ENCODE data around the gene SIPA1L3. TPM values are rescaled to one million over a fixed set of nuclear protein-coding genes. Genes with fewer than 3 reads are reported as not detected.

SIPA1L3 gene
- total RNA-seq, 1 experiment from 2014 or later = 66.3 TPM

- CTCF ChIA-PET = interaction anchor here (0.5 kb wide), 1 partner anchor 302 kb away, joined by 3 read pairs; no protein-coding TSS in a partner anchor
These were observed 300.5 kb downstream of the SIPA1L3 start for GRCh38 chr19:38207543-38207942.

GRCh38 chr19:38208571-38208970 is 301.6 kb downstream of the SIPA1L3 start:
- in situ Hi-C loops (cut with HindIII; ENCODE audit: low pct_unique_long_range_greater_than_20kb, low sequenced_read_pairs) (no loop called here), intact Hi-C loops (cut with micrococcal nuclease; ENCODE audit: unreplicated experiment) (no loop called here)
- no peak overlapping the region for H3K4me3 ChIP-seq (ENCODE audit: low read depth in 2 of 2, low read length in 2 of 2)
- no peaks in the 10 kb centered on the region for H3K27me3 ChIP-seq (ENCODE audit: control insufficient read depth, insufficient read depth, low read length)
- CTCF ChIA-PET = no interaction called here
- H3K27ac ChIP-seq (ENCODE audit: low read length) = no peak overlapping the region
- no TSS peak for BruUV-seq (replicated peaks)
- no peaks in the 10 kb centered on the region for H3K36me3 ChIP-seq (ENCODE audit: control insufficient read depth, insufficient read depth, low read length)
- H3K4me1 ChIP-seq (ENCODE audit: control insufficient read depth, insufficient read depth, low read length) = peaks cover 18% of the 10 kb centered on the region
- ATAC-seq (no peak), DNase-seq (ENCODE audit: low read depth, low spot score) (no peak)
- TF ChIP-seq POLR2AphosphoS5 (IDR thresholded peaks at IDR 0.05; ENCODE audit: low read depth, low read length) (no peak), CTCF (IDR thresholded peaks at IDR 0.05) (no peak), REST (IDR thresholded peaks at IDR 0.05; ENCODE audit: insufficient read depth in 1 of 2, low read depth in 2 of 2, low read length in 1 of 2) (no peak), TCF7L2 (IDR thresholded peaks at IDR 0.05; ENCODE audit: low read depth, low read length) (no peak), SIN3A (IDR thresholded peaks at IDR 0.05; ENCODE audit: borderline replicate concordance, insufficient read depth, low read depth, low read length) (no peak)
- no peaks in the 10 kb centered on the region for H3K9me3 ChIP-seq (ENCODE audit: control insufficient read depth, insufficient read depth, low read depth, low read length)
- POLR2A ChIA-PET = no interaction called here

More at GRCh38 chr19:38207543-38207942, 300.5 kb downstream of the SIPA1L3 start:
- in situ Hi-C loops (cut with HindIII; ENCODE audit: low pct_unique_long_range_greater_than_20kb, low sequenced_read_pairs) (no loop called here), intact Hi-C loops (cut with micrococcal nuclease; ENCODE audit: unreplicated experiment) (no loop called here)
- TF ChIP-seq CTCF (IDR thresholded peaks at IDR 0.05) (no peak), REST (IDR thresholded peaks at IDR 0.05; ENCODE audit: insufficient read depth in 1 of 2, low read depth in 2 of 2, low read length in 1 of 2) (no peak), TCF7L2 (IDR thresholded peaks at IDR 0.05; ENCODE audit: low read depth, low read length) (no peak), POLR2AphosphoS5 (IDR thresholded peaks at IDR 0.05; ENCODE audit: low read depth, low read length) (no peak), SIN3A (IDR thresholded peaks at IDR 0.05; ENCODE audit: borderline replicate concordance, insufficient read depth, low read depth, low read length) (no peak)
- no peak overlapping the region for H3K4me3 ChIP-seq (ENCODE audit: low read depth in 2 of 2, low read length in 2 of 2)
- DNase-seq (ENCODE audit: low read depth, low spot score) (no peak), ATAC-seq (no peak)
- BruUV-seq (replicated peaks) = no TSS peak
- POLR2A ChIA-PET = no interaction called here
- no peak overlapping the region for H3K27ac ChIP-seq (ENCODE audit: low read length)
- no peaks in the 10 kb centered on the region for H3K9me3 ChIP-seq (ENCODE audit: control insufficient read depth, insufficient read depth, low read depth, low read length)
- no peaks in the 10 kb centered on the region for H3K27me3 ChIP-seq (ENCODE audit: control insufficient read depth, insufficient read depth, low read length)
- H3K4me1 ChIP-seq (ENCODE audit: control insufficient read depth, insufficient read depth, low read length) = peaks cover 18% of the 10 kb centered on the region
- no peaks in the 10 kb centered on the region for H3K36me3 ChIP-seq (ENCODE audit: control insufficient read depth, insufficient read depth, low read length)

All from Panc1 (cell line).